ENCODE results near the gene G6PC1. TPM values are rescaled to one million over a fixed set of nuclear protein-coding genes. Genes with fewer than 3 reads are reported as not detected.
"Not testable (repeated sequence)": the region's sequence is repeated elsewhere in the genome, so short reads cannot be mapped to it uniquely, and the experiment has no call there.

Gene G6PC1
- total RNA-seq, 1 donor from 2014 or later = not detected

- Histone ChIP-seq H3K27me3 (ENCODE audit: control insufficient read depth, insufficient read depth, low read length) (no peaks in the 10 kb centered on the region), H3K4me3 (ENCODE audit: low read depth, low read length) (no peak overlapping the region), H3K36me3 (ENCODE audit: control insufficient read depth, insufficient read depth, low read length) (no peaks in the 10 kb centered on the region)
- no peak for DNase-seq (ENCODE audit: low read depth)
- FAIRE-seq = no peak
- TF ChIP-seq CTCF (IDR thresholded peaks at IDR 0.05; ENCODE audit: insufficient read depth, low read length, severe bottlenecking) = no peak
Observed at GRCh38 chr17:42873315-42873714, 27.3 kb upstream of the G6PC1 start.

- not testable (repeated sequence) for H3K4me3 ChIP-seq (ENCODE audit: low read depth, low read length); DNase-seq (ENCODE audit: low read depth); H3K27me3 ChIP-seq (ENCODE audit: control insufficient read depth, insufficient read depth, low read length); H3K36me3 ChIP-seq (ENCODE audit: control insufficient read depth, insufficient read depth, low read length)
- FAIRE-seq = peak; percentile 55
Observed at GRCh38 chr17:42873932-42874695, 26.5 kb upstream of the G6PC1 start.

- TF ChIP-seq CTCF (IDR thresholded peaks at IDR 0.05; ENCODE audit: insufficient read depth, low read length, severe bottlenecking) = no peak
- DNase-seq (ENCODE audit: low read depth) (no peak), FAIRE-seq (no peak)
- no peaks in the 10 kb centered on the region for H3K36me3 ChIP-seq (ENCODE audit: control insufficient read depth, insufficient read depth, low read length)
- H3K4me3 ChIP-seq (ENCODE audit: low read depth, low read length) = no peak overlapping the region
- H3K27me3 ChIP-seq (ENCODE audit: control insufficient read depth, insufficient read depth, low read length) = peaks cover 2% of the 10 kb centered on the region
Observed at GRCh38 chr17:42877037-42877436, 23.6 kb upstream of the G6PC1 start.

GRCh38 chr17:42878123-42878880 lies 22.3 kb upstream of the G6PC1 start:
- peaks cover 2% of the 10 kb centered on the region for H3K27me3 ChIP-seq (ENCODE audit: control insufficient read depth, insufficient read depth, low read length)
- no peak for TF ChIP-seq CTCF (IDR thresholded peaks at IDR 0.05; ENCODE audit: insufficient read depth, low read length, severe bottlenecking)
- no peaks in the 10 kb centered on the region for H3K36me3 ChIP-seq (ENCODE audit: control insufficient read depth, insufficient read depth, low read length)
- no peak overlapping the region for H3K4me3 ChIP-seq (ENCODE audit: low read depth, low read length)
- DNase-seq (ENCODE audit: low read depth) = no peak
- FAIRE-seq = no peak

DNA sequence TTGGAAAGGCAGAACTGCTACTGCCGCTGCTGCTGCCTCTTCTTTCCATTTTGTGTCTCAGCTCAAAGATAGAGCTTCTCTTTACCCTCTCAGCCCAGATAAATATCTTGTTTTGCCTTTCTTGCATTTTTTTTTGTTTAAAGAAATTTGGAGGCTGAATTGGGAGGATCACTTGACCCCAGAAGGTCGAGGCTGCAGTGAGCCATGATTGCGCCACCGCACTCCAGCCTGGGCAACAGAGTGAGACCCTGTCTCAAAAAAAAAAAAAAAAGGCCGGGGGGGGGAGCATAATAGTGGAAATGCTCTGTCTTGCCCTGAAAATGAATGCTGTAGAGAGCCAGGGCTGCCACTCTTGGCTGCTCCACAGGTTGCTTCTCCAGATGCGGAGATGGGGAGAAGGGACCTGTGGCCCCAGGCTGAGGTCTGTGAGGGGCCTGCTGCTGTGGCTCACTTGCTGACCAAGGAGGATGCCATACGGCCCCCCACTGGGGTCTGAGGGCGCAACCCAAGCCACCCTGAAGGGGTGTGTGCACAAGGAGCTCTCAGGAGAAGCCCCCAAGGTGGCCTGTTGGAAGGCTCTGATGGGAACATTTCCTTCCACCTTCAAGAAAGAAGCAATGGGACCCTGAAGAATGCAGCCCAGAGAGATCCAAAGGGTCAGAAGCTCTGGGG lies 21.5 kb upstream of the G6PC1 start:
- no peaks in the 10 kb centered on the region for H3K36me3 ChIP-seq (ENCODE audit: control insufficient read depth, insufficient read depth, low read length)
- H3K27me3 ChIP-seq (ENCODE audit: control insufficient read depth, insufficient read depth, low read length) = peaks cover 2% of the 10 kb centered on the region
- no peak for TF ChIP-seq CTCF (IDR thresholded peaks at IDR 0.05; ENCODE audit: insufficient read depth, low read length, severe bottlenecking)
- DNase-seq (ENCODE audit: low read depth) (no peak), FAIRE-seq (no peak)
- no peak overlapping the region for H3K4me3 ChIP-seq (ENCODE audit: low read depth, low read length)

- Histone ChIP-seq H3K27me3 (ENCODE audit: control insufficient read depth, insufficient read depth, low read length) (peaks cover 2% of the 10 kb centered on the region), H3K36me3 (ENCODE audit: control insufficient read depth, insufficient read depth, low read length) (no peaks in the 10 kb centered on the region), H3K4me3 (ENCODE audit: low read depth, low read length) (no peak overlapping the region)
- TF ChIP-seq CTCF (IDR thresholded peaks at IDR 0.05; ENCODE audit: insufficient read depth, low read length, severe bottlenecking) = no peak
- DNase-seq (ENCODE audit: low read depth) = no peak
- no peak for FAIRE-seq
Observed at GRCh38 chr17:42879596-42879985, 21.0 kb upstream of the G6PC1 start.
